ENCODE results near the gene COX19.

The COX19 gene, protein sequence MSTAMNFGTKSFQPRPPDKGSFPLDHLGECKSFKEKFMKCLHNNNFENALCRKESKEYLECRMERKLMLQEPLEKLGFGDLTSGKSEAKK

DNA sequence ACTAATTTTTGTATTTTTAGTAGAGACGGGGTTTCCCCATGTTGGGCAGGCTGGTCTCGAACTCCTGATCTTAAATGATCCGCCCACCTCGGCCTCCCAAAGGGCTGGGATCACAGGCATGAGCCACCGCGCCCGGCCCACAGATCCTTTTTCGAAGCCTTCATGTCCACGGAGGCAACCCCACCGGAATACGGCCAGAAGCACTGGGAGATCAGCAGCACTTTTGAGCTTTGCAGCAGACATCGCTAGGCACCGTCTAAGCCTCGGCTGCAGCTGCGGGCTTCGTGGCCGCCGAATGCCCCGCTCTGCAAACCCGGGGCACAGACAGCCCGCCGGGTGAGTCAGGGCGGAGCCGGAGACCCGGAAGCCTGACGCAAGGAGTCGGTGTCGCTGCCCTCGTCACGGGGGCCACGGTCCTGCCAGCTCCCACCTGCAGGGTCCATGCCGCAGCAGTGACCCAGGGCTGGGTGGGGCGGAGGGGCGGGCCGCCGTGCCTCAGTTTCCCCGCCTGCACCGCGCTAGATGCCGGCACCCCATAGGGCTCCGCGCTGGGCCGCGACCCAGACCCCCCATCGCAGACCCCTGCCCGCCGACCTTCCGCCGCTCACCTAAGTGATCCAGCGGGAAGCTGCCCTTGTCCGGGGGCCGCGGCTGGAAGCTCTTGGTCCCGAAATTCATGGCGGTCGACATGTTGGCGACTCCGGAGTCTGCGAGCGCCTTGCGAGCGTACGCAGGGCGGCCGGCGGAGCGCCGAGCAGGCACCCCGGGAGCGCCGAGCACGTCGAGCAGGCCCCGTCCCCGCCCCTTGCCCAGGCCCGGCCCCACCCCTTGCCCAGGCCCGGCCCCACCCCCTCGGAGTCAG, at the start of gene COX19:
TSS of gene COX19 (minus strand) at position 730 of the 862 bp plus-strand sequence. CDS start at position 690, 40 bp downstream.
- DNase-seq = peak; percentile 90

DNA sequence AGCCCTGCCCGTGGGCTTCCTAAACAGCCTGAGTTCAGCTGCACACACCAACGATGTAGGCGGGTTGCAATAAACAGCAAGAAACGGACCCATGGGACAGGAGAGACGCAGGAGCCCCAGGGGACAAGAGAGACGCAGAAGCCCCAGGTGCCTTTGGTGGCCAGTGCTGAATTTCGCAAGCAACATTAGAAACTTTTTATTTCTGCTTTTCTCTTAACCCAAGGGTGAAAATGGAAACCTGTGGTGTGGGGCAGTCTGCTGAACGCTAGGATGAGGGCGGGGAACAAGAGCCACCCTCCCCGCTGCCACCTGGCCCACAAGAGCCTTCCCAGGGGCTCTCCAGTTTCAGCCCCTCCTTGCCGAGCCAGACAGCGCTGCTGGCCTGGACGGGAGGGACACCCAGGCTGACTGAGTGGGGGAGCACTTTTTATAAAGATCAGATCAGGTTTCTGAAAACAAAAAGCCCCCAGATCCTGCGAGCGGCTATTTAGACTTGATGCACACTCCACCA, 49.0 kb upstream of the COX19 start:
- no peak for DNase-seq

DNA sequence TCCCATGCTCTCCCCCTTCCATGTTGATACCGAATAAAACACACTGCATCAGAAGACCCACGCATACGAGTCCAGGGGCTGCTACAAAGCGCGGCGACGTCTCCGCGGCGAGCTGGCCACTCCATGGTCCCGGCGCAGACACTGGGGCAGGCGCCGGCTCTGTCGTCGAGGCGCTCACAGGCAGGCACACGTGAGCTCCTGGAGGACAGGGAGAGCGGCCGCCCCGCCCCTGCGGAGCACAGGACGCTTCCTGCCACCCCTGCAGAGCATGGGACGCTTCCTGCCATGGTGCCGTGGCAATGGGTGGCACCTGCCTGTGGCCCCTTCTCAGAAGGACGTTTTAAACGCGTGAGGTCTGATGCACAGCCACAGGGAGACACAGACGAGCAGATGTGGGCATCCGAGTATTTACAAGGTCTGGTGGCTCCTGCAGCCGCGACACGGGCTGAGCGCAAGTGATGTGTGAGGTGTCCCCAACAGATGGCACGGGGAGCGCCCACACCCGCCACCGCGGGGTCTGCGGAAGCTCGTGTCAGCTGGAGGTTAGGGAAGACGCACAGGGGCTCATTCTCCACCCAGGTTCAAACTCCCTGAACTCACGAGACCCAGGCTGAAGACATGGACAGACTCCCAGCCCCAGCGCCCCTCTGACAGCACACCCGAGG, 47.6 kb upstream of the COX19 start:
- no peak for DNase-seq

DNA sequence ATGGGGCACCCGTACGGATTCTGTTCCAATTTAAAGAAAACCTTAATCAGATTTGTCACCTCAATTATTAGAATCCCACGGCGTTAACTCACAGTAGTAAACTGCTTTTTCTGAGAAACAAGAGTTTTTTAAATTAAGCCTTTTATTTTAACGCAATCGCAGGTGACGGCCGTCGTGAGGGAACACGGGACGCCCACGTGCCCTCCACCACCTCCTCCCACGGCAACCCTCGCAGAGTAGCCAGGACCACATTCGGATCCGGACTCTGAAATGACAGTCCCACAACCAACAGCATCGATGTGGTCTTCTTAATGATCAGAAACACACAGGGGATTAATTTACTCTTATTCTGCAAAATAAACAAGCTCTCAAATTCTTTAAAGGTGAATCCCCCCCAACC, 47.0 kb upstream of the COX19 start:
- no peak for DNase-seq

DNA sequence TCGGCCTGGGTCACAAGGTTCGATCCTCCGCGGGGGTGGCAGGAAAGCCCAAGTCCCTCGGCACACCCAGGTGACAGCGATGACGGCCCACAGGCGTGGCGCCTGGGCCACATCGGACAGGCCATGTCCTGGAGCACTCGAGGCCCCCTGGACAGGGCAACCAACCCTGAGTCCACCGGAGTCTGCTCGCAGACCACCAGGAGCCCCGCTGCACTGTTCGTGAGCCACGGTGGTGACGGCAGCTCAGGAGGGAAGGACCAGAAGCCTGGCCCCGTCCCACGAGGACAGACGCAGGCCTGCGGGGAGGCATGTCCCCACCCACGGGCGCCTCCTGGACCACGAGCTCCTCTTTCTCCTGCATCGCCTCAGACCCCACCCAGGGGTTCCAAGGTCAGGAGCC, 46.6 kb upstream of the COX19 start:
- no peak for DNase-seq

DNA sequence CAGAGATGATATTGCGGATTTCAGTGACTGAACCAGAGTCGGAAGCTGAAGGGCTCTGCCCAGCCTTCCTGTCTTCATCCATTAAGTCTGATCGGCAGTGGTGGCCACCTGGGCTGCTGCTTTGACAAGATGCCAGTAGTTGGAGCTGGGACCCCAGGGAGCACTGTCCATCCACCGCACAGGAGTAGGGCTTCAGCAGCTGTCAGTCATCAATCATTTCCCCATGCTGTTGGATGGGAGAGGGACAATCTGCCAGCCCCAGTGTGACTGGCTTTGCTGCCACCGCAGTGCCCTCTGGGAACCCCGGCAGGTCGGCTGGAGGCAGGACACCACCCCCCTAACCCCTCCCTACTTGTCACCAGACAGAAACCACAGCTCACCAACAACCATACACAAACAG, 46.0 kb upstream of the COX19 start:
- no peak for DNase-seq

DNA sequence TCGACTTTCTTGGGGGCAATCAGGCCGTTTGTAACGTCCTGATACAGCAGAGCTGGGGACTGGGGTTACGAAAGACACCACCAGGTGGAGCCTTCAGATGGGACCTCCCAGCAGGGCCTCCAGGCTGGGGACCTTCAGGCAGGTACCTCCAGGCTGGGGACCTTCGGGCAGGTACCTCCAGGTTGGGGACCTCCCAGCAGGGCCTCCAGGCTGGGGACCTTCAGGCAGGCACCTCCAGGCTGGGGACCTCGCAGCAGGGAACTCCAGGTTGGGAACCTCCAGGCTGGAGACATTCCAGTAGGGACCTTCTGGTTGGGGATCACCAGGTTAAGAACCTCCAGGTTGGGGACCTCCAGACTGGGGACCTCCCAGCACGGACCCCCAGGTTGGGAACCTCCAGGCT, 45.5 kb upstream of the COX19 start:
- DNase-seq = no peak

DNA sequence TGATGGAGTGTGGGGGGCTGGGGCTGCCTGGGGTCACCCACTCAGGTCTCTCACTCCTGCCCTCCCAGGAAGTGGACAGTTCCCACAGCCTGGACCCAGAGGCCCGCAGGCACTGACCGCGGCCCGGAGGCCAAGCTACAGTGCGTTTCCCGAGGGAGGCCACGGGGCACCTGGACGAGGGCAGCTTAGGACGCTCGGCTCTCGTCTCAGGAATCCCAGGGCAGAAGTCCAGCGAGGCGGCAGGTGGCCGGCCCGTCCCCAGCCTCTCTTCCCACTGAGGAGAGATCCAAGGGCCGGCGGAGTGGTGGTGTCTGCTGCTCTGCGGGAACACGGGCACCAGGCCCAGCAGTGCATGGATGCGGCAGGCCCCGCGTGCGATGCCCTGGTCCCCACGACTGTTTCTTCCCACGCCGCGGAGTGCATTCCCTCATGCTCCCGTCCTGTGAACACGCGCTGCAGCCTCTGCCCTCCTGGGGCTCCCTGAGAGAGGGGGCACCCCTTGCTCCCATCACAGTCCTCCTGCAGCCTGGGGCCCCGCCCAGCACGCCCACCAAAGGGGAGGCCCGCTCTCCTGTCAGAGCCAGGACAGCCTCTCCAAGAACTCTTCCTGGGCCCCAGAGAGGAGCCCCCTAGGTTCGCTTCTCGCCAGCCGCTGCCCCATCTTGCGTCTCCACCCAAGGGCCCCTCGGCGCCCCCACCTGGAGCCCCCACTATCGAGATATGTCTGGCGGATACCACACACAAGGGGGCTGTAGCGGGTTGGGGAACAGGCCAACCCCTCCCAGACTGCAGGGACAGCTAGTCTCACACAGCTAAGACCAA, 44.7 kb upstream of the COX19 start:
- no peak for DNase-seq

DNA sequence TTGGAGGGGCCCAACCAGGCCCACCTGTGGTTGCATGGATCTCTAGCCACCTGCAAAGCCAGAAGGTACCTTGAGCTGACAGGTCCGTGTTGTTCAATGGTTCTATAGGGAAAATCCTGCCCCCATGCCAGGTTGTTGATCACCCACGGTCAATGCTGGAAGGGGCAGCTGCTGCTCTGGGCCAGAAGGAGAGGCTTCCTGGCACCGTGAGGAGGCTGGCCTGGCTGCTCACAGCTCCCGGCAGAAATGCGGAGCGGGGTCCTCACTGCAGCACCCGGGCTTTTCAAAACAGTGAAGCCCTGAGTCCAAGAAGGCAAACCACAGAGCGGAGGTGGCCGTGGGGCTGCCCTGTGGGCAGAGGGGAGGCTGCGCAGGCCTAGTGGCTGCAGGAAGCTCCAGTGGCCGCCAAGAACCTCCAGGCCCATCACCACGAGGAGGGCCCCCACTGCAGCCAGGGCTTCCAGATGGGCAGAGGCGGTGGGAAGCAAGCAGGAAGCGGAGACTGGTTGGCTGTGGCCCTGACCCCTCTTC, 44.0 kb upstream of the COX19 start:
- no peak for DNase-seq

DNA sequence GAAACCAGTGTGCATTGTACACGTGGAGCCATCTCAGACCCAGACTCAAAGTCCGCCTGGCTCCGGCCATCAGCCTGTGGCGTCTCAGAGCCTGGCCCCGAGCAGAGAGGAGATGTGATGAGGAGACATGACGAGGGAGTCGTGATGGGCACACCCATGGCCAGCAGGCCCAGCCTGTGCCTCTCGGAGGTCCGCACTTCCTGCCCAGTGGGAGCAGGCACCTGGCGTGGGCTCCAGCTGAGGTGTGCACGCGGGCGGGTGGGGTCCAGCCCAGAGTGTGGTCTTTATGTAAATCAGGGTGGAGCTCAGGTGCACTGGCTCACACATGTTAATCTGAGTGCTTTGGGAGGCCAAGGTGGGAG, 43.0 kb upstream of the COX19 start:
- no peak for DNase-seq

DNA sequence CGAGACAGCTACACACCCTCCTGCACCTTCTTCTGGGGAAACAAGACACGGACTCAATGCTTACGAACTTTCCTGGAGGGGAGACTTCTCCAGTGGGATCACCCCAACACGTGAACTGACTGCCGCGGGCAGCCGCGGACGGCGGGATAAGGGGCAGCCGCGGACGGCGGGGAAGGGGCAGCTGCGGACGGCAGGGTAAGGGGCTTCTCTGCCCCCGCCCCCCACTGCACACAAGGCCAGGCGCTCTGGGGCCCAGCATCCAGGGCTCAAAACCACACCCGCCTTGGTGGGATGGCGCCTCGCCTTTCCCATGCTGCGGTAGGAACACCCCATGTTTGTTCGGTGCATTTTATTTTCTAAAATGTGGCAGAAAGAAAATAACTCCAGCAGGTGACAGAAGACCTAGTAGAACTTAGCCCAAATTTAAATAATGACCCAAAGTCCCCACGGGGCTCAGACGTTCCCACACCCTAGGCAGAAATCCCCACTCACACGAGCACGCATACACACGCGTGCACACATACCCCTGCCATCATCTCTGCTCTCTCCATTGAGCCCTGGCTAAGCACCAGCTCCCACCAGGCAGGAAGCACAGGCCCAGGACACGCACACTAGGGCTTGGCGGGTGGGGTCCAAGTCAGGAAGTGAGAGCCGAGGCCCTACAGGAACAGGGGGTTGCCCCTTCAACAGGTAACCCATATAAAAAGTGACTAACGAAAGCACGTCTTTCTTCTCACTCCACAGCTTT, 42.4 kb upstream of the COX19 start:
- no peak for DNase-seq

DNA sequence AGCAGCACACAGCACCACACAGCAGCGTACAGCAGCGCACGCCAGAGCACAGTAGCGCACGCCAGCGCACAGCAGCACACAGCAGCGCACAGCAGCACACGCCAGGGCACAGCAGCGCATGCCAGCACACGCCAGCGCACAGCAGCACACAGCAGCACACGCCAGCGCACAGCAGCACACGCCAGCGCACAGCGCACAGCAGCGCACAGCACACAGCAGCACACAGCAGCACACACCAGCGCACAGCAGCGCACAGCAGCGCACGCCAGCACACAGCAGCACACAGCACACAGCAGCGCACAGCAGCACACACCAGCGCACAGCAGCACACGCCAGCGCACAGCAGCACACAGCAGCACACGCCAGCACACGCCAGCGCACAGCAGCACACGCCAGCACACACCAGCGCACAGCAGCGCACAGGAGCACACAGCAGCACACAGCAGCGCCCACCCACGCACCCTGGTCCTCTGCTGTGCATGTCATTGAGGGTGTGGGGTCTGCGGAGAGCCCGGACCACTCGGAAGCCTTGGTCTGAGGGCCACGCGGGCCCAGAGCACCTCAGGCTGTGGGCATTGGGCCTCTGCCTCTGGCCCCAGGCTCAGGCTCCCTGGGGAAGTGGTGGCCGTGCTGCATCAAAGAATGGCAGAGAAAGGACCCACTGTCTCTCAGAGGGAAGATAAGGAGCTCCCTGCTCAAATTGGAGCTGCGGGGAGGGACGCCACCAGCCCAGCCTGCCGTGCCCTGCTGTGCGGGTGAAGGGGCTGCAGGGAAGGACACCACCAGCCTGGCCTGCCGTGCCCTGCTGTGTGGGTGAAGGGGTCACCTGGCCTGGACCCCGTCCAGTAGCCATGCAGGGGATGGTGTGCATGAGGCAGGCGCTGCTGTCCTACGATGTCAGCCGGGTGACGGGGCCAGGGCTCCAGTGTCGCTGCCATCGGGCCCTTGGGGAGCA, 41.5 kb upstream of the COX19 start:
- no peak for DNase-seq

DNA sequence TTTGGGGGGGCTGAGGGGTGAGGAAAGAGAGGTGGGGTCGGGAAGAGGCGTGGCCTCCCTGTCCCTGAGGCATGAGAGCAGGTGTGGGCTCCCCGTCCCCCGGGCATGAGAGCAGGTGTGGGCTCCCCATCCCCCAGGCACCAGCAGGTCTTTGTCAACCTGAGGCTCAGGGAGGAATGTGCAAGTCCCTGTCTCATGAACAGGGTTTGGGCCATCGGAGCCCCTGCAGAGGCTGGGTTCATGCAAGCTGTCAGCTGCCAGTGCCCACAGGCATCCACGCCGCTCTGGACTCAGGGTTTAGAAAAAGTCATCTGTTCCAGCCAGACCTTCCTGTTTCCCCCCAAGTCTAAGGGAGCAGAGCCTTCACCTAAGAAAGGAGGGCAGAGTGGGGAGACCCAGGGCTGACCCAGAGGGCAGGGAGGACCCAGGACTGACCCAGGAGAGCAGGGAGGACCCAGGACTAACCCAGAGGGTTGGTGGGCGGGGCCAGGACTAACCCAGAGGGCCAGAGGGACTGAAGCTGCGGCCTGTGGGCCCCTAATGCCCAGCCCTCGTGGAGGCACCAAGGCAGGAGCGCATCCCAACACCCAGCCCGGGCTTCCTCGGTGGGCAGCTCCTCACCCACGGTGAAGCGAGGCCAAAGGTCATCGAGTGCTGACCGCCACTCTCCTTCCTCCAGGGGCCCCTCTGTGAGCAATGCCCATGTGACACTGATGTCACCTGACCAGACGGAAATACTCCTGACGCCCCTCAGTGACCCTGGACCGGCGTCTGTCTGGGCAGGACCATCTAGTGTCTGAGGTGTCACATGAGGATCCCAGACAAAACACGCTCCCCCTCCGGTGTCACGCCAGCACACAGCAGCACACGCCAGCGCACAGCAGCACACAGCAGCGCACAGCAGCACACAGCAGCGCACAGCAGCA, 40.1 kb upstream of the COX19 start:
- no peak for DNase-seq

DNA sequence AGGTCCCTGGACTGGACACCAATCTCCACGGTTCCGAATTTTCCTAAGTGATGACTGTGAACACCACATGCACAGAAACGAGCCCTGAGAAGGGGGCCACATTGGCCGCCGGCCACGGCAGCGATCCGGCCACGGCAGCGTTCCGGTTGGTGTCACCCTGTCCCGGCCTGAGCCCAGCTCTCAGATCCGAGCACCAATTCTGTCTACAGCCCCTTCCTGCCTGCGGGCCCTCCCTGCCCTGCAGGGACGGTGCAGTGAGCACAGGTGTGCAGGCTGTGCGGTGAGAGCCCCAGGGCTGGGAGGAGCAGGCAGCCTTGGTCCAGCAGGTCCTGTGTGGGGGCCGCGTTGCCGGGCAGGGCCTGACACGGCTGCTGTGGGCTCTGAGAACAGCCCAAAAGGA, 39.3 kb upstream of the COX19 start:
- no peak for DNase-seq

DNA sequence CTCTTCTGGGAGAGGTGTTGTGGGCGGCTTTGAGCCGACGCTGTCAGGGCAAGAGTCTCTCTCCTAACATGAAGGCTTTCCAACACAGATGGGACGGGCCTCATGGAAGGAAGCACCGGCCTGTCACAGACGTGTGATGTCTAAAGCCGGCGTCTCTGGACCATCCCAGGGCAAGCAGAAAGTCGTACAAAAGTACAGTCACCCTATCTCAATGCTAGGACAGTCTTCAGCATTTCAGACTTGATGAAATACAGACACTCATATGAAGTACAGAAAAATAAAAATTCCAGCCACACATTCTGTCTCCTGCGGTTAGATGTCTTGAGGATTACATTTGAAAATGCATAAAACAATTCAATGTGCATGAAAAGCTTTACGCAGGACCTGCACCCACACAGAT, 38.2 kb upstream of the COX19 start:
- no peak for DNase-seq

DNA sequence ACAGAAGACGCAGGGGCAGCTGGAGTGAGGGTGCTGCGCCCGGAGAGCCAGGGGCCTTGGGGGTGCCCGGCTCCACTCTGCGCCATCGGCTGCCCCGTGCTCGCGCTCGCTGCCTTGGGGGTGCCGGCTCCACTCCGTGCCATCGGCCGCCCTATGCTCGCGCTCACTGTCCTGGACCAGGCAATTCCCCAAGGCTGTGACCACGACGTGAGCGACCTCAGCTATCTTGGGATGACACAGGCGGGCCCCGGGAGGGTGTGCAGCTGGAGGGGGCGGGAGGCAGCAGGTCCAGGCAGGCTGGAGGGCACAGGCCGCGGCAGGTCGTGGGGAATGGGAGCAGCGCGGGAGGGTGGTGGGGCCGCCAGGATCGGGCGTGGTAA, 37.4 kb upstream of the COX19 start:
- DNase-seq = no peak

DNA sequence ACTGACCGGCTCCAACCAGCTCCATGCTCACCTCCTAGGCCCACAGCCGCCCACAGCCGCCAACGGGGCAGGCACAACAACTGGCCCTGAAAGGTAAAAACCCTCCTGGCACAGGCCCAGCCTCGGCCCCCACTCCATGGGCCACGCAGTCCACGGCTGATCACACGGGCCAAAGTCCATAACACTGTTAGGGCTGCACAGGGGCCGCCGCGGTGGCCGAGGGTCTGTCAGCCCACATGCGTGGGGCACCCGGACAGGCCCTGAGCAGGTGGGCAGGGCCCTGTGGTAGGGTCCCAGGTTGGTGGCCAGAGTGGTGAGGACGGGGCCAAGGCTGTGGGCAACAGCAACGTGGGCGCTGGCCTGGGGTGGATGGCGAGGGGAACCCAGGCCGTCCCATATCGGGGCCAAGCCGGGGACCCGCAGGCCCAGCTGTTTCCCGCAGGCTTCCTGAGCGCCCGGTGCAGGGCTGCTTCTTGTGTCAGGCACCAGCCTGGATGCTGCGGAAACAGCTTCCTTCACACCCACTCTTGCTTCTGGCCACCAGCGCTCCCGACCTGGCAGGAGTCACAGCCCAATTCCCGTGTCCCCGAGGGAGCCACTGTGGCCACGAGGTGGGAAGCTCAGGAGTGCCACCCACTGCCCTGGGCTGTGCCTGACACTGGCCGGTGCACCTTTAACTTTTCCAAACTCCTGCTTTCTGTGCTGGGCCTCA, 36.8 kb upstream of the COX19 start:
- DNase-seq = no peak

DNA sequence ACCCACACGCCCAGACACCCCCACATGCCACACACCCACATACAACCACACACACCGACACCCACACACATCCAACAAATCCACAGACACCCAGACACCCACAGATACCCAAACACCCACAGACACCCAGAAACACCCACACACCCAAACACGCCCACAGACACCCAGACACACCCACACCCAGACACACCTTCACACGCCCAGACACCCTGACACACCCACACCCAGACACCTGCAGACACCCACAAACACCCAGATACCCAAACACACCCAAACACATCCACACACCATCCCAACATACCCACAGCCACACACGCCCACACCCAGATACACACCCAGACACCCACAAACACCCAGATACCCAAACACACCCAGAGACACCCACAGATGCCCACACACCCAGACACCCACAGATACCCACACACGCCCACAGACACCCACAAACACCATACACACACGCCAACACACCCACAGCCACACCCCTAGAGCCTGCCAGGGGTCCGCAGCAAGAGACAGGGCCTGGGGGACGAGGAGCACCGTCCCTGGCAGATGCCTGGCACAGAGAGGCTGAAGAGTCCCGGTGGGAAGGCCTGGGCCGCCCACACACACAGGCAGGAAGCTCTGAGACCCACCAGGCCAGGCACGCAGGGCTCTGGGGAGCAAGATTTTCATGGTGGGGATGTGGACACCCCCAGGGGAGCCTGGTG, 36.1 kb upstream of the COX19 start:
- DNase-seq = no peak

DNA sequence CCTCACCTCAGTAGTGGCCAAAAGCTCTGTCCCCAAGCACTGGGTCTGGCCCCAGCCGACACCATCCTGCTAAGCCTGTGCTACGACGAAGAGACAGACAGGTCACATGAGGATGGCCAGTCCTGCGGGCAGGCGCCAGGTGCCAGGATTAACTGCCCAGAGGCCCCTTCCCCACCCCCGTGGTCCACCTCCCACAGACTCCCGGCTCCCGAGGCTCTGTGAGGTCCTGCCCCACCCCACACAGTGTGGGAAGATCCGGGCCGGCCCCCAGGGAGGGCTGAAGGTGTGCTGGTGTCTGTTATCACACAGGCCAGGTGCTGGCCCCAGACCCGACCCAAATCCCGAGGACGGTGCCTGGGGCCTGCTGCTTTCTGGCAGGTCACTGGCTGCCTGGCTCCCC, 34.9 kb upstream of the COX19 start:
- no peak for DNase-seq

Data from activated naive CD4-positive, alpha-beta T cell treated with anti-CD3 and anti-CD28 coated beads, Interleukin-2, amount 50 U/mL, for 16 hours (primary cell).